ENCODE results near the gene MBL2.

The MBL2 gene

GRCh38 chr10:52772623-52773022 lies at the start of gene MBL2:
MBL2 (minus strand) TSS chr10:52772784; CDS start chr10:52771635, 1,149 bp downstream.
- Mint-ChIP-seq H3K27me3 (ENCODE audit: low read depth) (no peaks in the 10 kb centered on the region), H3K4me3 (no peak within 1 kb of the TSS), H3K36me3 (ENCODE audit: low read depth) (no peaks in the 10 kb centered on the region), H3K27ac (no peak within 1 kb of the TSS), H3K9me3 (no peaks in the 10 kb centered on the region), H3K4me1 (no peaks in the 10 kb centered on the region)
- TF ChIP-seq CTCF (IDR thresholded peaks at IDR 0.05; ENCODE audit: unreplicated experiment in 3 of 3) = no peak

GRCh38 chr10:52820309-52820708 lies 47.7 kb upstream of the MBL2 start:
- Mint-ChIP-seq H3K4me1 (no peaks in the 10 kb centered on the region), H3K9me3 (no peaks in the 10 kb centered on the region), H3K27ac (no peak overlapping the region), H3K36me3 (ENCODE audit: low read depth) (no peaks in the 10 kb centered on the region), H3K4me3 (no peak overlapping the region), H3K27me3 (ENCODE audit: low read depth) (no peaks in the 10 kb centered on the region)
- no peak for TF ChIP-seq CTCF (IDR thresholded peaks at IDR 0.05; ENCODE audit: unreplicated experiment in 3 of 3)

- H3K4me1 Mint-ChIP-seq = no peaks in the 10 kb centered on the region
- no peak overlapping the region for H3K4me3 Mint-ChIP-seq
- peak; percentile 41 to 62 (median 50) for TF ChIP-seq CTCF (IDR thresholded peaks at IDR 0.05; ENCODE audit: unreplicated experiment in 3 of 3)
- H3K27ac Mint-ChIP-seq = no peak overlapping the region
- H3K27me3 Mint-ChIP-seq (ENCODE audit: low read depth) = no peaks in the 10 kb centered on the region
- H3K36me3 Mint-ChIP-seq (ENCODE audit: low read depth) = no peaks in the 10 kb centered on the region
- no peaks in the 10 kb centered on the region for H3K9me3 Mint-ChIP-seq
These were observed 45.4 kb upstream of the MBL2 start for GRCh38 chr10:52818019-52818418.

- H3K4me1 Mint-ChIP-seq = no peaks in the 10 kb centered on the region
- H3K4me3 Mint-ChIP-seq = no peak overlapping the region
- no peak overlapping the region for H3K27ac Mint-ChIP-seq
- H3K36me3 Mint-ChIP-seq (ENCODE audit: low read depth) = no peaks in the 10 kb centered on the region
- H3K27me3 Mint-ChIP-seq (ENCODE audit: low read depth) = no peaks in the 10 kb centered on the region
- H3K9me3 Mint-ChIP-seq = no peaks in the 10 kb centered on the region
- TF ChIP-seq CTCF (IDR thresholded peaks at IDR 0.05; ENCODE audit: unreplicated experiment in 3 of 3) = no peak
These were observed 41.9 kb upstream of the MBL2 start for GRCh38 chr10:52814506-52814905.

DNA sequence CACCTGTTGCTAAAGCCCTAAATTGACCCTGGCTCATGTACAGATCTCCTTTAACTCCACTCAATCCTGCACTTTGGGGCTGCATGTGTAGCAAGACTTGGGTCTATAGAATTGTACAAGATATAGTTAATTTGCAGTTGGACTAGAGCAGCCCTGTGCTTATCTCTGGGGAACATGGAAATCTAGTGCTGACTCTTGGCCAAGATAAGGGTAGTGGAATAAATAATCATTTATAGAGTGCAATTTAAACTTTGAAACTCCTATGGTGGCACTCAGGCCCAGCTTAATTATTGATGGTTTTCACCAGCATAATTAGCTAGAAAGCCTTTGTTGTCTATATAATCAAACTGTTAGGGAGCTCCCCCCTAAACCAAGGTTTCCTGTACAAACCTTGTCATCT lies 39.2 kb upstream of the MBL2 start:
- Mint-ChIP-seq H3K27me3 (ENCODE audit: low read depth) (no peaks in the 10 kb centered on the region), H3K36me3 (ENCODE audit: low read depth) (no peaks in the 10 kb centered on the region), H3K27ac (no peak overlapping the region), H3K9me3 (no peaks in the 10 kb centered on the region), H3K4me1 (no peaks in the 10 kb centered on the region), H3K4me3 (no peak overlapping the region)
- no peak for TF ChIP-seq CTCF (IDR thresholded peaks at IDR 0.05; ENCODE audit: unreplicated experiment in 3 of 3)

DNA sequence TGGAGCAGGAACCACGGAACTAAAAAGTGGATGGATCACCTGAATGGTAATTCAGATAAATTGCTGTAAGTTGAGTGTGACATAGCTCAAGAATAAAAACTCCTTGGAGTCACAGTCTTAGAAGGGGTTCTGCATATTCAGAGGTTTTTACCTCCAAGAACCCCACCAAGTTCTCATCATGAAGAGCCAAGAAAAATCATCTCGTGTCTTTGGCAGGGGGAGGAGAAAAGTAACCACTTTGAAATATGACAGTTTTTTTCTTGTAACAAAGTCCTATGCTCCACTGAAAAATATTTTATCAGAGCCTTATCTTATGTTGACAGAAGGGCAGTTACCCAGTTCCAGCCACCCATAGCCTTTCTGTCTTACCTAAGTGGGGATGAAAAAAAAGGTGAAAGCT lies 38.2 kb upstream of the MBL2 start:
- TF ChIP-seq CTCF (IDR thresholded peaks at IDR 0.05; ENCODE audit: unreplicated experiment in 3 of 3) = no peak
- H3K4me3 Mint-ChIP-seq = no peak overlapping the region
- no peaks in the 10 kb centered on the region for H3K27me3 Mint-ChIP-seq (ENCODE audit: low read depth)
- H3K9me3 Mint-ChIP-seq = no peaks in the 10 kb centered on the region
- H3K4me1 Mint-ChIP-seq = no peaks in the 10 kb centered on the region
- no peaks in the 10 kb centered on the region for H3K36me3 Mint-ChIP-seq (ENCODE audit: low read depth)
- no peak overlapping the region for H3K27ac Mint-ChIP-seq
